Small intestine (tissue), 7 donors: ENCODE measurements around the gene PARVA. TPM values are rescaled to one million over a fixed set of nuclear protein-coding genes. Genes with fewer than 3 reads are reported as not detected.

Source experiments
- DNase-seq, 2 donors: peaks; one replicate each; pipeline versions ENCODE4 v3.0.0 to v3.0.0-alpha.2; 2013
- FAIRE-seq: peaks from 2 replicates; lab custom pipeline; 2012; peaks lifted over from hg19 to GRCh38; lab: Jason Lieb, UNC
- H3K27ac ChIP-seq, 3 donors: one replicate each; pipeline ENCODE4 v1.5.1; 2013; ENCODE audit warnings: low read length in 2 of 3, mild to moderate bottlenecking in 2 of 3, control low read depth in 1 of 3, inconsistent platforms in 1 of 3, low read depth in 1 of 3, moderate library complexity in 1 of 3
- H3K27me3 ChIP-seq, 3 donors: one replicate each; pipeline ENCODE4 v1.6.1; 2013; ENCODE audit warnings: low read length in 3 of 3, inconsistent platforms in 1 of 3; ENCODE audit not compliant: control insufficient read depth in 3 of 3, insufficient read depth in 3 of 3
- H3K36me3 ChIP-seq, 3 donors: one replicate each; pipeline ENCODE4 v1.6.1; 2013; ENCODE audit warnings: low read length in 3 of 3, inconsistent platforms in 1 of 3, low read depth in 1 of 3, mild to moderate bottlenecking in 1 of 3, moderate library complexity in 1 of 3; ENCODE audit not compliant: control insufficient read depth in 3 of 3, insufficient read depth in 2 of 3
- H3K4me1 ChIP-seq, 3 donors: one replicate each; pipeline ENCODE4 v1.6.1; 2013; ENCODE audit warnings: low read length in 2 of 3, inconsistent platforms in 1 of 3, low read depth in 1 of 3, mild to moderate bottlenecking in 1 of 3, moderate library complexity in 1 of 3; ENCODE audit not compliant: control insufficient read depth in 3 of 3, insufficient read depth in 2 of 3
- H3K4me3 ChIP-seq, 3 donors: one replicate each; pipeline ENCODE4 v1.5.1; 2013; ENCODE audit warnings: low read length in 3 of 3, control low read depth in 1 of 3, inconsistent platforms in 1 of 3, low read depth in 1 of 3, mild to moderate bottlenecking in 1 of 3, moderate library complexity in 1 of 3
- H3K9me3 ChIP-seq, 2 donors: one replicate each; pipeline ENCODE4 v1.6.1; 2013; ENCODE audit warnings: low read depth in 1 of 2, low read length in 1 of 2; ENCODE audit not compliant: control insufficient read depth in 2 of 2, insufficient read depth in 1 of 2
- WGBS, 3 donors: extraction: QIAGEN DNeasy Blood & Tissue Kit; methylation state at CpG; one replicate each; pipeline ENCODE4 v1.1.7; 2013; 5-methylcytosine and 5-hydroxymethylcytosine counted together
- polyA plus RNA-seq, 4 donors: library from polyadenylated mRNA; stranded (reverse) in 3 of 4; unstranded in 1 of 4; fragments of 200-250 nt in 3 of 4; fragments of 120-200 nt in 1 of 4; gene quantifications; one replicate each; pipeline versions ENCODE4 v1.2.1 to v1.2.3, GENCODE V29; 2013
- donor health status: healthy with polysubstance abuse.
- donor health status: control.
- donor health status: control.
- donor health status: Bipolar disorder and iron deficiency.
- donor health status: healthy.

The PARVA gene
- polyA plus RNA-seq, 4 donors: 6.5 to 22.1 (median 14.7) TPM

GRCh38 chr11:12455938-12456337 lies 78.6 kb downstream of the PARVA start:
- no peak overlapping the region for H3K4me3 ChIP-seq
- H3K4me1 ChIP-seq: peaks cover 0 to 3% (median 2%) of the 10 kb centered on the region in 3 donors
- WGBS, 3 donors: 85 to 96% (median 88%) methylated on average over 4 of the region's 4 CpGs
- FAIRE-seq (no peak), DNase-seq (no peak)
- no peaks in the 10 kb centered on the region for H3K27me3 ChIP-seq
- H3K9me3 ChIP-seq: no peaks in the 10 kb centered on the region
- no peak overlapping the region for H3K27ac ChIP-seq
- H3K36me3 ChIP-seq: peaks cover 0 to 2% (median 0%) of the 10 kb centered on the region in 3 donors

GRCh38 chr11:12456651-12457579 lies 79.5 kb downstream of the PARVA start:
- Histone ChIP-seq H3K36me3 (peaks cover 0 to 2% (median 0%) of the 10 kb centered on the region in 3 donors), H3K4me3 (no peak overlapping the region), H3K27me3 (no peaks in the 10 kb centered on the region), H3K27ac (no peak overlapping the region), H3K4me1 (peaks cover 0 to 3% (median 2%) of the 10 kb centered on the region in 3 donors), H3K9me3 (no peaks in the 10 kb centered on the region)
- DNase-seq: no peak
- no peak for FAIRE-seq
- 71 to 83% (median 78%) methylated on average over 5 of the region's 5 CpGs for WGBS, 3 donors

- no peak for DNase-seq
- 85 to 94% (median 93%) methylated on average over 6 of the region's 6 CpGs for WGBS, 3 donors
- H3K27ac ChIP-seq: no peak overlapping the region
Measured at GRCh38 chr11:12458042-12458441, 80.7 kb downstream of the PARVA start.

GRCh38 chr11:12459374-12459773 lies 82.0 kb downstream of the PARVA start:
- FAIRE-seq (no peak), DNase-seq (no peak)
- Histone ChIP-seq H3K9me3 (peaks cover 0 to 5% of the 10 kb centered on the region in 2 donors), H3K36me3 (no peaks in the 10 kb centered on the region), H3K27me3 (no peaks in the 10 kb centered on the region), H3K27ac (no peak overlapping the region), H3K4me1 (peaks cover 0 to 2% (median 0%) of the 10 kb centered on the region in 3 donors), H3K4me3 (no peak overlapping the region)
- 75 to 88% (median 83%) methylated on average over 5 of the region's 5 CpGs for WGBS, 3 donors

More at GRCh38 chr11:12458042-12458441, 80.7 kb downstream of the PARVA start:
- Histone ChIP-seq H3K27me3 (no peaks in the 10 kb centered on the region), H3K36me3 (peaks cover 0 to 2% (median 0%) of the 10 kb centered on the region in 3 donors), H3K4me1 (peaks cover 0 to 3% (median 2%) of the 10 kb centered on the region in 3 donors), H3K9me3 (peaks cover 0 to 2% of the 10 kb centered on the region in 2 donors), H3K4me3 (no peak overlapping the region)
- FAIRE-seq: no peak

GRCh38 chr11:12459865-12460444 lies 82.6 kb downstream of the PARVA start:
- 77 to 87% (median 84%) methylated on average over 3 of the region's 3 CpGs for WGBS, 3 donors
- DNase-seq: no peak
- peaks cover 0 to 2% (median 0%) of the 10 kb centered on the region in 3 donors for H3K4me1 ChIP-seq
- peaks cover 0 to 9% of the 10 kb centered on the region in 2 donors for H3K9me3 ChIP-seq
- no peaks in the 10 kb centered on the region for H3K36me3 ChIP-seq
- no peaks in the 10 kb centered on the region for H3K27me3 ChIP-seq
- no peak overlapping the region for H3K27ac ChIP-seq
- no peak for FAIRE-seq
- no peak overlapping the region for H3K4me3 ChIP-seq

GRCh38 chr11:12460466-12460865 lies 83.1 kb downstream of the PARVA start:
- Histone ChIP-seq H3K4me3 (no peak overlapping the region), H3K36me3 (no peaks in the 10 kb centered on the region), H3K4me1 (peaks cover 0 to 2% (median 0%) of the 10 kb centered on the region in 3 donors), H3K27ac (no peak overlapping the region), H3K27me3 (no peaks in the 10 kb centered on the region), H3K9me3 (peaks cover 0 to 11% of the 10 kb centered on the region in 2 donors)
- DNase-seq (no peak), FAIRE-seq (no peak)
- WGBS, 3 donors: 67 to 88% (median 73%) methylated on average over 4 of the region's 4 CpGs

- Histone ChIP-seq H3K4me1 (peaks cover 0 to 2% (median 0%) of the 10 kb centered on the region in 3 donors), H3K36me3 (no peaks in the 10 kb centered on the region), H3K4me3 (no peak overlapping the region), H3K27me3 (no peaks in the 10 kb centered on the region), H3K9me3 (peaks cover 0 to 11% of the 10 kb centered on the region in 2 donors), H3K27ac (no peak overlapping the region)
- DNase-seq (no peak), FAIRE-seq (no peak)
- 75 to 85% (median 75%) methylated on average over 5 of the region's 5 CpGs for WGBS, 3 donors
Measured at GRCh38 chr11:12461516-12461915, 84.1 kb downstream of the PARVA start.

- Histone ChIP-seq H3K36me3 (no peaks in the 10 kb centered on the region), H3K9me3 (peaks cover 0 to 11% of the 10 kb centered on the region in 2 donors), H3K27me3 (no peaks in the 10 kb centered on the region), H3K4me1 (no peaks in the 10 kb centered on the region), H3K4me3 (no peak overlapping the region), H3K27ac (no peak overlapping the region)
- no peak for FAIRE-seq
- 90 to 96% (median 93%) methylated on average over 2 of the region's 2 CpGs for WGBS, 3 donors
- DNase-seq: no peak
Measured at GRCh38 chr11:12464303-12464702, 86.9 kb downstream of the PARVA start.
